ENCODE results near the gene SPOCK1.

The SPOCK1 gene

DNA sequence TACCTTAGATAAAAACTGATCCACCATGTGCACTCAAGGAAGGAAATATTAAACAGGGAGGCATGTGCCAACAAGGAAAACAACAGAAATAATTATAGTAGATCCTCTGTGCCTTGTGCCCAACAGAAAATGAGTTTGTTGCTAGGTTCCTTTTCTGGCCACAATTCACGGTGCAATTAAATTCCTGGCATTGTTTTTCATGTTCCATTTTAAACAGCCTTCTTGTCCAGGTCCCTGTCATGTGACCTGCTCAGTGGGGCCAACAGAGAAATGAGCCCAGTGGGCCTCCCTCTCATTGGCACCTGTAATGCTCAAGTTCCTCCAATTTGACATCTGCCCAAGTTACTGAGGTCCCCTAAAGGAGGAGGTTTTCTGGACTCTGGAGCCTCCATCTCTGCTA is 56.5 kb downstream of the SPOCK1 start:
- H3K4me1 ChIP-seq (ENCODE audit: low read depth, poor library complexity, severe bottlenecking): peaks cover 16% of the 10 kb centered on the region
- H3K79me2 ChIP-seq (ENCODE audit: insufficient read depth, low read depth): no peaks in the 10 kb centered on the region

DNA sequence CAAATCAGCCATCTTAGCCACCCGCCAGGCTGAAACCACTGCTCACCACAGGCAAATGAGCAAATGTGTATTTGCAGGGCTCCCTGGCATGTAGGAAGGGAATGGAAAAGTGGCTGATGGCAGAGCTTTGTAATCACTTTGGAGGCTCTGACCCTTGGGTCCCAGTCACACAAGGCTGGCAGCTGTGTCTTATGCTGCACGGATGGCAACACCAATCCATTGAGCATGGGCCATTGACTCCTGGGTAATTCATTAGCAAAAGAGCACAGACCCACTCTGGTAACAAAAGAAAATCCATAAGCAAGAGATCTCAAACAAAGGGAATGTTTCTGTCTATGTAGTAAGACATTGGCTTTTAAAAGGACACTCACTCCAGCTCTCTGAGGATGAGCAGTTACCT is 57.6 kb downstream of the SPOCK1 start:
- no peaks in the 10 kb centered on the region for H3K36me3 ChIP-seq (ENCODE audit: insufficient read depth)
- H3K27ac ChIP-seq: no peak overlapping the region
- TF ChIP-seq, protein P1, sequence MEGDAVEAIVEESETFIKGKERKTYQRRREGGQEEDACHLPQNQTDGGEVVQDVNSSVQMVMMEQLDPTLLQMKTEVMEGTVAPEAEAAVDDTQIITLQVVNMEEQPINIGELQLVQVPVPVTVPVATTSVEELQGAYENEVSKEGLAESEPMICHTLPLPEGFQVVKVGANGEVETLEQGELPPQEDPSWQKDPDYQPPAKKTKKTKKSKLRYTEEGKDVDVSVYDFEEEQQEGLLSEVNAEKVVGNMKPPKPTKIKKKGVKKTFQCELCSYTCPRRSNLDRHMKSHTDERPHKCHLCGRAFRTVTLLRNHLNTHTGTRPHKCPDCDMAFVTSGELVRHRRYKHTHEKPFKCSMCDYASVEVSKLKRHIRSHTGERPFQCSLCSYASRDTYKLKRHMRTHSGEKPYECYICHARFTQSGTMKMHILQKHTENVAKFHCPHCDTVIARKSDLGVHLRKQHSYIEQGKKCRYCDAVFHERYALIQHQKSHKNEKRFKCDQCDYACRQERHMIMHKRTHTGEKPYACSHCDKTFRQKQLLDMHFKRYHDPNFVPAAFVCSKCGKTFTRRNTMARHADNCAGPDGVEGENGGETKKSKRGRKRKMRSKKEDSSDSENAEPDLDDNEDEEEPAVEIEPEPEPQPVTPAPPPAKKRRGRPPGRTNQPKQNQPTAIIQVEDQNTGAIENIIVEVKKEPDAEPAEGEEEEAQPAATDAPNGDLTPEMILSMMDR (conservative IDR thresholded peaks at IDR 0.05; ENCODE audit: low read depth, low read length): no peak
- no peaks in the 10 kb centered on the region for H4K20me1 ChIP-seq (ENCODE audit: insufficient read depth)
- H3K27me3 ChIP-seq (ENCODE audit: insufficient read depth, low read depth): no peaks in the 10 kb centered on the region
- no peak overlapping the region for H3K4me2 ChIP-seq
- no peak overlapping the region for H3K9ac ChIP-seq
- no peak overlapping the region for H3K4me3 ChIP-seq (IDR thresholded peaks at IDR 0.05; ENCODE audit: insufficient read depth, low read depth, low read length)
- H3K4me1 ChIP-seq (ENCODE audit: low read depth, poor library complexity, severe bottlenecking): peaks cover 16% of the 10 kb centered on the region
- H3K79me2 ChIP-seq (ENCODE audit: insufficient read depth, low read depth): no peaks in the 10 kb centered on the region
- no peak overlapping the region for H2AFZ ChIP-seq (ENCODE audit: low read depth)

More for the DNA sequence above, 56.5 kb downstream of the SPOCK1 start:
- TF ChIP-seq, protein P1 (conservative IDR thresholded peaks at IDR 0.05; ENCODE audit: low read depth, low read length): no peak
- no peak overlapping the region for H3K4me2 ChIP-seq
- H3K4me3 ChIP-seq (IDR thresholded peaks at IDR 0.05; ENCODE audit: insufficient read depth, low read depth, low read length): no peak overlapping the region
- no peak overlapping the region for H3K9ac ChIP-seq
- H3K36me3 ChIP-seq (ENCODE audit: insufficient read depth): no peaks in the 10 kb centered on the region
- no peak overlapping the region for H2AFZ ChIP-seq (ENCODE audit: low read depth)
- no peaks in the 10 kb centered on the region for H4K20me1 ChIP-seq (ENCODE audit: insufficient read depth)
- H3K27ac ChIP-seq: no peak overlapping the region
- H3K27me3 ChIP-seq (ENCODE audit: insufficient read depth, low read depth): no peaks in the 10 kb centered on the region

DNA sequence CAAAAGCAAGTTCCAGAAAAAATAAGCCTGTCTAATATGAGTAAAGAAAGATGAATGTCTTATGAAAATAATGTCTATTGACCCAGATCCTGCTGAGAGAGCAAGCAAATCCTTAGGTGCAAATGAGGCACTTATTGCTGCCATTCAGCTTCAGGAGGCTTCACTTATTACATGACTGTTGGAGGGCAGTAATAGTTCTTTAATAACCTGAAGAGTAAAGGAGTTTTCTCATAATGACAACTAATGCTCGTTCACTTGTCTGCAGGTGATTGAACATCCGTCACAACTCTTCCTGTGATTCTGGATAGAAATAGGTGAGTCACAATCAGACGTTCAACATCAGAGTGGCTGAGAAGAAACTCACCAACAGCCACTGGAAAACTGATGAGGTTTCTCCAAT is 58.3 kb downstream of the SPOCK1 start:
- no peaks in the 10 kb centered on the region for H4K20me1 ChIP-seq (ENCODE audit: insufficient read depth)
- peaks cover 16% of the 10 kb centered on the region for H3K4me1 ChIP-seq (ENCODE audit: low read depth, poor library complexity, severe bottlenecking)
- no peak overlapping the region for H3K27ac ChIP-seq
- H2AFZ ChIP-seq (ENCODE audit: low read depth): no peak overlapping the region
- no peak overlapping the region for H3K9ac ChIP-seq
- no peak overlapping the region for H3K4me2 ChIP-seq
- no peaks in the 10 kb centered on the region for H3K27me3 ChIP-seq (ENCODE audit: insufficient read depth, low read depth)
- TF ChIP-seq, protein P1 (conservative IDR thresholded peaks at IDR 0.05; ENCODE audit: low read depth, low read length): no peak
- no peaks in the 10 kb centered on the region for H3K36me3 ChIP-seq (ENCODE audit: insufficient read depth)
- H3K4me3 ChIP-seq (IDR thresholded peaks at IDR 0.05; ENCODE audit: insufficient read depth, low read depth, low read length): no peak overlapping the region
- H3K79me2 ChIP-seq (ENCODE audit: insufficient read depth, low read depth): no peaks in the 10 kb centered on the region

DNA sequence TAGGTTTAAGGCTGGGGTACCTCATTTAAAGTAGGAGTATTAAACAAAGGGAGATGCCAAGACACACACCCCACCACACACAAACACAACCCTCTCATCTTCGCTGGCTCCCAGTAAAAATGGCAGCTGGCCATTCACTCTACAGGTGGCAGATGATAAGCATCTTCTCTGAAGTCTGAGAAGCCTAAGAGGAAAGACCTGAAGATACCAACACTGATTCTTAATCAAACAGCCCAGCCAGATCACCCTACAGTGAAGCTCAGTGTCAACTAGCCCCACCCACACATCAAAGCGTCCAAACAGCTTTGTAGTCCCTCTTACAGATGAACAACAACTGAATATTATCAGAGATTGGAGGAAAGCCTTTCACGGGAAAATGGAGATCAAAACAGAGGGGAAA is 59.5 kb downstream of the SPOCK1 start:
- Histone ChIP-seq H3K4me2 (no peak overlapping the region), H3K4me3 (IDR thresholded peaks at IDR 0.05; ENCODE audit: insufficient read depth, low read depth, low read length) (no peak overlapping the region), H3K27ac (no peak overlapping the region), H3K36me3 (ENCODE audit: insufficient read depth) (no peaks in the 10 kb centered on the region), H4K20me1 (ENCODE audit: insufficient read depth) (no peaks in the 10 kb centered on the region), H3K4me1 (ENCODE audit: low read depth, poor library complexity, severe bottlenecking) (peaks cover 16% of the 10 kb centered on the region), H3K27me3 (ENCODE audit: insufficient read depth, low read depth) (no peaks in the 10 kb centered on the region), H2AFZ (ENCODE audit: low read depth) (no peak overlapping the region), H3K79me2 (ENCODE audit: insufficient read depth, low read depth) (no peaks in the 10 kb centered on the region), H3K9ac (no peak overlapping the region)
- TF ChIP-seq, protein P1 (conservative IDR thresholded peaks at IDR 0.05; ENCODE audit: low read depth, low read length): no peak
